Gastrocnemius medialis (tissue), 4 donors: Measurements from ENCODE around the gene METRNL. TPM values are rescaled to one million over a fixed set of nuclear protein-coding genes. Genes with fewer than 3 reads are reported as not detected.
A peak's percentile ranks its signal among the peaks of the same experiment; 100 is the strongest.

ENCODE experiments used
- ATAC-seq, 2 donors: fragments of 150-250 bp; one replicate each; pipeline ENCODE4 v1.9.1; 2016
- DNase-seq, 2 donors: peaks; one replicate each; pipeline ENCODE4 v3.0.0-alpha.2; 2019
- H3K27ac ChIP-seq, 4 donors: fragments of 200-600 bp; sonication (generic); 1 replicate in 1 of 4; 2 replicates in 3 of 4; pipeline ENCODE4 v1.5.1; 2016 to 2018; ENCODE audit warnings: mild to moderate bottlenecking in 2 of 4, moderate library complexity in 1 of 4
- H3K27me3 ChIP-seq, 3 donors: fragments of 200-600 bp; sonication (generic) in 2 of 3; 1 replicate in 1 of 3; 2 replicates in 2 of 3; pipeline versions ENCODE4 v1.5.1 to v1.6.0; 2016 to 2019; ENCODE audit warnings: mild to moderate bottlenecking in 1 of 3, moderate library complexity in 1 of 3
- H3K36me3 ChIP-seq, 2 donors: fragments of 200-600 bp; sonication (generic) in 1 of 2; one replicate each; pipeline ENCODE4 v1.5.1; 2017 to 2018
- H3K4me1 ChIP-seq, 2 donors: fragments of 200-600 bp; sonication (generic) in 1 of 2; one replicate each; pipeline ENCODE4 v1.5.1; 2016 to 2017; ENCODE audit warnings: mild to moderate bottlenecking in 2 of 2
- H3K4me3 ChIP-seq, 4 donors: fragments of 200-600 bp; sonication (generic) in 3 of 4; 1 replicate in 1 of 4; 2 replicates in 3 of 4; pipeline ENCODE4 v1.5.1; 2016 to 2019; ENCODE audit warnings: mild to moderate bottlenecking in 2 of 4
- H3K9me3 ChIP-seq, 3 donors: fragments of 200-600 bp; sonication (generic) in 2 of 3; 1 replicate in 1 of 3; 2 replicates in 2 of 3; pipeline ENCODE4 v1.5.1; 2016 to 2019
- CTCF ChIP-seq, 5 experiments: fragments of 450-650 bp in 3 of 5; fragments of 200-600 bp in 2 of 5; sonication (generic) in 2 of 5; IDR thresholded peaks in 4 of 5; conservative IDR thresholded peaks in 1 of 5; 1 replicate in 4 of 5; 2 replicates in 1 of 5; pipeline ENCODE4 v1.5.1; 2016 to 2019; ENCODE audit warnings: antibody characterized with exemption in 5 of 5, mild to moderate bottlenecking in 3 of 5, moderate library complexity in 3 of 5
- POLR2A ChIP-seq, 2 donors: fragments of 450-650 bp; IDR thresholded peaks; one replicate each; pipeline ENCODE4 v1.6.1; 2017; ENCODE audit warnings: antibody characterized with exemption in 2 of 2, mild to moderate bottlenecking in 2 of 2, moderate library complexity in 2 of 2
- in situ Hi-C, 4 donors: fragments of 200-750 bp; cut with MboI; loops; one replicate each; pipeline versions ENCODE4 v1.15.0 to v1.8.0; 2017; ENCODE audit warnings: low sequenced_read_pairs in 4 of 4
- intact Hi-C: fragments of 100-400 bp; cut with DNase I; formaldehyde crosslinking; loops from one replicate; pipeline ENCODE4 v1.15.1; 2023; ENCODE audit warnings: low total_unique reads
- total RNA-seq, 4 donors: library from RNA; depleted of rRNA; stranded (reverse); fragments of >200 nt; gene quantifications; one replicate each; pipeline versions ENCODE4 v1.1.0 to v1.2.3, GENCODE V29; 2016

Gene METRNL
- total RNA-seq, 4 donors from 2014 or later = 6.6 to 19.7 (median 11.1) TPM

GRCh38 chr17:83121921-83122820 is 42.8 kb downstream of the METRNL start:
- Histone ChIP-seq H3K4me1 (no peaks in the 10 kb centered on the region), H3K36me3 (no peaks in the 10 kb centered on the region), H3K27me3 (peaks cover 11 to 37% (median 25%) of the 10 kb centered on the region in 3 donors), H3K4me3 (no peak overlapping the region), H3K27ac (no peak overlapping the region), H3K9me3 (no peaks in the 10 kb centered on the region)
- in situ Hi-C loops (no loop called here), intact Hi-C loops (no loop called here)
- ATAC-seq (no peak), DNase-seq (no peak)
- TF ChIP-seq POLR2A (IDR thresholded peaks at IDR 0.05) (no peak), CTCF (IDR thresholded peaks at IDR 0.05 in 4 of 5, conservative IDR thresholded peaks at IDR 0.05 in 1 of 5) (no peak)

GRCh38 chr17:83122834-83123233 is 43.4 kb downstream of the METRNL start:
- ATAC-seq = peak in 1 of 2 donors; percentile 23

GRCh38 chr17:83123896-83124801 is 44.7 kb downstream of the METRNL start:
- no peak overlapping the region for H3K4me3 ChIP-seq
- DNase-seq = no peak

More at GRCh38 chr17:83122834-83123233, 43.4 kb downstream of the METRNL start:
- no peaks in the 10 kb centered on the region for H3K36me3 ChIP-seq
- no peak overlapping the region for H3K27ac ChIP-seq
- no peaks in the 10 kb centered on the region for H3K4me1 ChIP-seq
- H3K27me3 ChIP-seq = peaks cover 9 to 37% (median 25%) of the 10 kb centered on the region in 3 donors
- no peak for DNase-seq
- no peaks in the 10 kb centered on the region for H3K9me3 ChIP-seq
- in situ Hi-C loops (no loop called here), intact Hi-C loops (no loop called here)
- H3K4me3 ChIP-seq = no peak overlapping the region
- TF ChIP-seq CTCF (IDR thresholded peaks at IDR 0.05 in 4 of 5, conservative IDR thresholded peaks at IDR 0.05 in 1 of 5) = no peak
- TF ChIP-seq POLR2A (IDR thresholded peaks at IDR 0.05) = no peak

More at GRCh38 chr17:83123896-83124801, 44.7 kb downstream of the METRNL start:
- peaks cover 0 to 30% (median 25%) of the 10 kb centered on the region in 3 donors for H3K27me3 ChIP-seq
- in situ Hi-C loops = no loop called here
- no peaks in the 10 kb centered on the region for H3K9me3 ChIP-seq
- H3K4me1 ChIP-seq = no peaks in the 10 kb centered on the region
- no peak for ATAC-seq
- no peaks in the 10 kb centered on the region for H3K36me3 ChIP-seq
- no peak overlapping the region for H3K27ac ChIP-seq
- TF ChIP-seq CTCF (IDR thresholded peaks at IDR 0.05 in 4 of 5, conservative IDR thresholded peaks at IDR 0.05 in 1 of 5) (no peak), POLR2A (IDR thresholded peaks at IDR 0.05) (no peak)
- intact Hi-C loops = no loop called here
